ENCODE data around the gene PCDHGB2. TPM values are rescaled to one million over a fixed set of nuclear protein-coding genes. Genes with fewer than 3 reads are reported as not detected.
"Not testable (repeated sequence)": the region's sequence is repeated elsewhere in the genome, so short reads cannot be mapped to it uniquely, and the experiment has no call there.

The PCDHGB2 gene
- polyA plus RNA-seq (ENCODE audit: insufficient read length), result 1.7 TPM

DNA sequence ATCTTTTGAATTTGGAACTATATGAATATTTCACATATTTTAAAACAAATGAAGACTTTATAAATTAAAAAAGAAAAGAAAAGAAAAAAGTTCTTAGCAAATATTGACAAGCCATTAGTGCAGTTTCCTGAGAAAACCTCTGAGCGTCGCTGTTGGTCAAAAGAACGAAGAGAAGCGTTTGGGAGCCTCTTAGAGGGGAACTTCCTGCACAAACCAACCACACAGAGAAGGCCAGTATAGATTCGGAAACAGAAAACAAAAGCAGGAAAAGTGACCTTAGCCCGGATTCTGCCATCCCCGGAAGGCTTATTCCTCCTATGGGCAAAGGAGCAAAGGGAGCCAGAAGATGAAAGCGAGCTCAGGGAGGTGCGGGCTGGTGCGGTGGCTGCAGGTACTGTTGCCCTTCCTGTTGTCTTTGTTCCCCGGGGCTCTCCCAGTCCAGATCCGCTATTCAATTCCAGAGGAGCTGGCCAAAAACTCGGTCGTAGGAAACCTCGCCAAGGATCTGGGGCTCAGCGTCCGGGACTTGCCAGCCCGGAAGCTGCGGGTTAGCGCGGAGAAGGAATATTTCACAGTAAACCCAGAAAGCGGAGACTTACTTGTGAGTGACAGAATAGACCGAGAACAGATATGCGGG, at the start of gene PCDHGB2:
Gene PCDHGB2, plus strand, starts transcription at position 205 of the 637 bp plus-strand sequence. Its CDS starts 142 bp downstream, at position 347.
- DNase-seq (ENCODE audit: low read depth), result no peak

DNA sequence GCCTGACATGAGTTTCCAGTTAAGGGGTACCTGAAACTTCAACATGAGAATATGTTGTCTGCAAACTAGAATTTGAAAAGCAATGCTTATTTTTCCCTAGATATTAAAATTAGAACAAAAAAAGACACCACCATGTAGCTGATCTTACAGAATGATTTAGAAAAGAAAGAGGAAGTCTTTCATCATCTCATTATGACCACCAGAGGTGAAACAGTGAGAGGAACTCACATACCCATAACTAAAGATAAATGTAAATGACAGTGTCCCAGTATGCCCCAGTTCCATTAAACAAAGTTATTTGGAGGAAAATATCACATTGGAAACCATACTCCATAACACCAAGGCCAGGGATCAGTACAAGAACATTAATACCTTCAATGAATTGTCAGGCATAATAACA, 46.1 kb upstream of the PCDHGB2 start:
- DNase-seq (ENCODE audit: low read depth), result no peak

DNA sequence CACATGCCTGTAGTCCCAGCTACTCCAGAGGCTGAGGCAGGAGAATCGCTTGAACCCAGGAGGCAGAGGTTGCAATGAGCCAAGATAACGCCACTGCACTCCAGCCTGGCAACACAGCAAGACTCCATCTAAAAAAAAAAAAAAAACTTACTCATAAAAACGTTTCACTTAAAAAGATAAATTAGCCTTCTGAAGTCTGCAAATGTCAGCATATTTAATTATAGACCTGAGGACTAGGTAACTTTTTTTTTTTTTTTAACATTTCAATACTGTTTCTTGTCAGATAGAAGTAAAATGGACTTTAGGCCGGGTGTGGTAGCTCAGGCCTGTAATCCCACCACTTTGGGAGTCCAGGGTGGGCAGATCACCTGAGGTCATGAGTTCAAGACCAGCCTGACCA, 42.8 kb upstream of the PCDHGB2 start:
- DNase-seq (ENCODE audit: low read depth), result not testable (repeated sequence)

DNA sequence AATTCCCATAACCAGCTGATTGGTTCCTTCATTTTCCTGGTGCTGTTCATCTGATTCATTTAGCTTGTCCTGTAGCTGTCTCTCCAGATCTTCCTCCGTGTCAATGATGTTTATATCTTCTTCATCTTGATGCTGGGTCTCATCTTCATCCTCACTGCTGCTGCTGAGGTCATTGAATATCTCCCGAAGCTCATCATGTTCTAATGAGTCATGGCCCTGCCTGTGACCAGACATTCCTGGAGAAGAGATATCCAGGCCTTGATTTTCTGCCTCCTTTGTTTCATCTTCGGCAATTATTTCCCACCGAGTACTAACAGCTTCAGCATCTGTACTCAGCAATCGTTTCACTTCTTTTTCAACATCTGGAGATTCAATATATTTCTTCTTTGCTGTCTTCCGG, 40.6 kb upstream of the PCDHGB2 start:
- DNase-seq (ENCODE audit: low read depth), result no peak

DNA sequence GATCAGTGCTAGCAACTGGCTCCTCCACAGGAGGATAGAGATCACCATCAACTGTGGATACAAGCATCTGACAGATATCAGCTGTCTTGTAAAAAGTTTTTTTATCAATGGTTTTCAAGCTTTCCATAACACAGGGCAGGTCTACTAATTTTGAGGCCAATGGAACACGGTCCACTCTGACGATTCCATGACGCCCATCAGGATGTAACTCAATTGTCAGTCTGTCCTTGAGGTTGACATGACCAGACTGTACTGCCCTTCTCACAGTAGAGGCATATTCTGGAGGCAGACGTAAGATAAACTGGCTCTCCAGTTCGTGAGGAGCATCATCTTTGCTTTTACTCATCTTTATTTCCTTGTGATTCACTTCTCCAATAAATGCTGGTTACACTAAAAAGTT, 40.1 kb upstream of the PCDHGB2 start:
- no peak for DNase-seq (ENCODE audit: low read depth)

DNA sequence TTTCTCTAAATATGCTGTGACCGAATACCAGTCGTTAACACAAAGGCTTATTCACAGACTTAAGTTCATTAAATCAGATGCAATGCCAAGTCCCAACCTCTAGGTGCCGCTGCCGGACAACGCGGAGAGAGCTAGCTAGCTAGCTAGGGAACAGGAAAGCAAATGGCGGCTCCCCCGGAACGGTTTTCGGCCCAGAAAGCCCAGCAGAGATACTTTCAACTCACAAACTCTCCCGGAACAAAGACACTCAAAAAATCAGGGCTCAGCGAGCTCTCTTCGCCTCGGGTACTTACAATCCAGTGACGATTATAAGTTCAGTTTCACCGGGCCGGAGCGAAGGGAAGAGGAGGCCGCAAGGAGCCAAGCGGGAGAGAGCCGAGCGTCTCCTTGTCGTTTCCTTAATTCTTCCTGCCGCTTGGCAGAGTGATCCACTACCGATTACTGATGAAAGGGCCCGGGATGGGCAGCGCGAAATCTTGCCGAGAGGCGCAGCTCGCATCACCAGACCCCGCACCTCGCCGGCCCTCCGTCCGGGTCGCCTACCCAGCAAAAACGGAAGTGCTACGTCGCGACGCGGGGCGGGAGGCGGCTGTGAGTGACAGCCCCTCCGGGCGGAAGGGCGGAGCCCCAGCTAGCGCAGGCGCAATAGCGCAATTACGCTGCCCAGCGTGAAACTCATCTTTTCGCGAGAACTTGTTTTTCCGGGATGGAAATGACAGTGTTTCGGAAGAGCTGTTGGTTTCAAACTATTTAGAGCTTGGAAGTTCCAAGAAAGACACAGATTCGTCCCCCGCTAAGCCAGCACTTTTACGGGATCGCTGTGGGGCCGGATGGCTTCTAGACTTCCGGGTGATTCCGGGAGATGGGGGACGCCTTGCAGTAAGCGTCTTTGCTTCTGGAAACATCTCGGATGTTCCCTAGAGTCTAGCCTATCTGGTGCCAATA, 39.3 kb upstream of the PCDHGB2 start, which contains the start of gene TAF7:
Gene TAF7, minus strand, starts transcription at position 560 of the 945 bp plus-strand sequence. CDS start 740 bp downstream, outside the sequence.
- peak; percentile 84 for DNase-seq (ENCODE audit: low read depth)

DNA sequence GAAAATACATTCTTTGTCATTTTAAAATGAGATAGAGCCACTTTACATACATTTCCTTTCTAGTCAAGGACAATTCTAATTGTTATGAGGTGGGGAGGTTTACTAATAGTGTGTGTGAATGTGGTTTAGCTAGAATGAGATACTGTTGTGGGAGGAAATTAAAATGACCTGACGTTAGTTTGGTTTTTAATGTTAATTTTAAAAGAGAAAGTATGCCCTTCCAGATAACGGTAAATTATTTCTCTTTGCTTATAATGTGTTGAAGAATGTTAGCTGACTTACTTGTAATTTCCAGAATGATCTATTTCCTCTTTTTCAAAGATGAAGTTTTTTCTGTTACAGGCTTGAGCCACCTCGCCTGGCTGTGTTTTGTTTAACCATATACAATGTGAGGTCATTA, 37.5 kb upstream of the PCDHGB2 start:
- no peak for DNase-seq (ENCODE audit: low read depth)

DNA sequence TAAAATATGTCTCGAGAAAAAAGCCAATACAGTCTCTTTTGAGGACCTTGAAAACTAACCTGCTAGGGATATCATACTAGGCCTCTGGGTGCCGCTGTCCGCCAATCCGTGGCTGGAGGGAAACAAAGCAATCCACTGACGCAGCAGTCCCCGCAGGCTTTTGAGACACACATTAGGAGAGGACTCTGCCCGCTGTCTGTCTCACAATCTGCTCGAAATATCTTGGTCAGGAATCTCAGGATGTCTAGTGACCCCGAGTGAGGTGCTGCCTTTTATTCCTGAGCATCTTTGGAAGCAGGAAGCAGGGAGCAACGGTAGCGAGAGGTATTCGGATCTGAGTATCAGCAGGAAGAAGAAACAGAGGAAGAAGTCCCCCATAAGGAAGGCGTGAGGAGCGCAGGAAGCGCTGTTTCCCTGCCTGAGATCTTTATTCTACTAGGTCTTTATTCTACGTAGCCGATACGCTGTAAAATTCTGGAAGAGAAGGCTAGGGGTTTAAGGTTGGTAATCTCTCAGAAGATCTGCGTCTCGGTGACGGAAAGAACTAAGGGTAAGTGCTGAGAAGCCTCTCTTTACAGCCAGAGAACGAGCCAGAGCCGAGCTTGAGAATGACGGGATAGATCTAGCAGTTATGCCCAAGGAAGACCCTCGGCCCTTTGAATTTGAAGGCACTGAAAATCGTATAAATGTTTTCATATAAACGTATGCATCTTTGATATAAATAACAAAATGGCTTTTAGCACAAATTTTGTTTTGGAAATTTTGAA, 33.5 kb upstream of the PCDHGB2 start:
- no peak for DNase-seq (ENCODE audit: low read depth)

DNA sequence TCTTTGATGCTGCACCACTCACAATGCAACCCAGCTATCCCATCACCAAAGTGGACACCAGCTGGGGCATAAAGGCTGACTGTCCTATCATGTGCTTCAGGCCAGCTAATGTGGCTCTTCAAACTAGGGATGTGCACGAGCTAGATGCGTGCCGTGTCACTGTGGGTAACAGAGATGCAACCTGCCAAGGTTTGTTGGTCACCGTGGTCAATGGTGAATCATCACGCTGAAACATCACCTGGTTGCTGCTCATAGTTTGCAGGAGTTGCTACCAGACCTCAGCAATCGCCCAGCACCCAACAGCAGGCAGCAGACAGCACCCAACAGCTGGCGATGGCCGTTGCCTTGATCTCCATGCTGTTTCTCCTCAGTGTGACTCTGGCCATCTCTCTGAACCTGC, 31.6 kb upstream of the PCDHGB2 start:
- DNase-seq (ENCODE audit: low read depth), result no peak

DNA sequence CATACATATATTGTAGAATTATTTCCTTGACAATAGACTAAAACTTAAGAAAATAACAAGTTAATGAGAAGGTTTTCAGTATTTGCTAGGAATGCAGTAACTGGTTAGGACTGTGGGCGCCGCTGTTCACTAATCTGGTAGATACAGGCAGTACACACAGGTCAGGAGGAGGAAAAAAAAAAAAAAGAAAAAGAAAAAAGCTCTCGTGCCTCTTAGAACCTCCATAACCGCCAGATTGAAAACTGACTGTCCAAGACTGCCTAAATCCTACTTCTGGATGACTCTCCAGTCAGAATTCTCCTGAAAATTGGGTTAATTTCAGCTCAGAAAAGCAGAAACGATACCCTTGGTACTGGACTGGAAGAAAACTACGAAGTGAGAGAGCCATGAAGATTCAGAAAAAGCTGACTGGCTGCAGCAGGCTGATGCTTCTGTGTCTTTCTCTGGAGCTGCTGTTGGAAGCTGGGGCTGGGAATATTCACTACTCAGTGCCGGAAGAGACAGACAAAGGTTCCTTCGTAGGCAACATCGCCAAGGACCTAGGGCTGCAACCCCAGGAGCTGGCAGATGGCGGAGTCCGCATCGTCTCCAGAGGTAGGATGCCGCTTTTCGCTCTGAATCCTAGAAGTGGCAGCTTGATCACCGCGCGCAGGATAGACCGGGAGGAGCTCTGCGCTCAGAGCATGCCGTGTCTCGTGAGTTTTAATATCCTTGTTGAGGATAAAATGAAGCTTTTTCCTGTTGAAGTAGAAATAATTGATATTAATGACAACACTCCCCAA, 29.3 kb upstream of the PCDHGB2 start, which contains the start of gene PCDHGA1:
Gene PCDHGA1, plus strand, starts transcription at position 216 of the 782 bp plus-strand sequence.
- no peak for DNase-seq (ENCODE audit: low read depth)

DNA sequence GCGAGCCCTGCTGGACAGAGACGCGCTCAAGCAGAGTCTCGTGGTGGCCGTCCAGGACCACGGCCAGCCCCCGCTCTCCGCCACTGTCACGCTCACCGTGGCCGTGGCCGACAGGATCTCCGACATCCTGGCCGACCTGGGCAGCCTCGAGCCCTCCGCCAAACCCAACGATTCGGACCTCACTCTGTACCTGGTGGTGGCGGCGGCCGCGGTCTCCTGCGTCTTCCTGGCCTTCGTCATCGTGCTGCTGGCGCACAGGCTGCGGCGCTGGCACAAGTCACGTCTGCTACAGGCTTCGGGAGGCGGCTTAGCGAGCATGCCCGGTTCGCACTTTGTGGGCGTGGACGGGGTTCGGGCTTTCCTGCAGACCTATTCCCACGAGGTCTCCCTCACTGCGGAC, 27.2 kb upstream of the PCDHGB2 start:
- not testable (repeated sequence) for DNase-seq (ENCODE audit: low read depth)

DNA sequence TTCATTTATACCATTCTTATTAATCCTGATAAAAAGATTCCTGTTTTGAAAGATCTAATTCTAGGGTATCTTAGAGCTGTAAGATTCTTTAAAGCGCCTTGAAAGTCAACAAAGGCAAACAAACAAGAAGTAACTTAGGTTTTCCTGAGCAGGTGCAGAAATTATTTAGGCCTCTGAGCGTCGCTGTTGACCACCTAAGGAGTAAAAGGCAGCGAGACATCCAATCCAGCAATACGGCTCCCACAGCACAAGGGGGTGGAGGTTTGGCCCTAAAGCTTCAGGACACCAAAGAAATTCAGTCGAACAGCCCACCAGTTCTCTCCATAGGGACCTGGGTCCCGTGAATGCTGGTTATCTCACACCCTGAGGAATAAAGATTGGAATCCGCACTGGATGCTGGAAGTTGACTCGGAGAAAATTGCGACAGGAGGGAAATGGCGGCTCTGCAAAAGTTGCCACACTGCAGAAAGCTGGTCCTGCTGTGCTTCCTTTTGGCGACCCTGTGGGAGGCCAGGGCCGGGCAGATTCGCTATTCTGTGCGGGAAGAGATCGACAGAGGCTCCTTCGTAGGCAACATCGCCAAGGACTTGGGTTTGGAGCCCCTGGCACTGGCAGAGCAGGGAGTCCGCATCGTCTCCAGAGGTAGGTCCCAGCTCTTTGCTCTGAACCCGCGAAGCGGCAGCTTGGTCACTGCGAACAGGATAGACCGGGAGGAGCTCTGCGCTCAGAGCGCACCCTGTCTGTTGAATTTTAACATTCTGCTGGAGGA, 21.1 kb upstream of the PCDHGB2 start, which contains the start of gene PCDHGA2:
Gene PCDHGA2, plus strand, starts transcription at position 223 of the 769 bp plus-strand sequence.
- no peak for DNase-seq (ENCODE audit: low read depth)

DNA sequence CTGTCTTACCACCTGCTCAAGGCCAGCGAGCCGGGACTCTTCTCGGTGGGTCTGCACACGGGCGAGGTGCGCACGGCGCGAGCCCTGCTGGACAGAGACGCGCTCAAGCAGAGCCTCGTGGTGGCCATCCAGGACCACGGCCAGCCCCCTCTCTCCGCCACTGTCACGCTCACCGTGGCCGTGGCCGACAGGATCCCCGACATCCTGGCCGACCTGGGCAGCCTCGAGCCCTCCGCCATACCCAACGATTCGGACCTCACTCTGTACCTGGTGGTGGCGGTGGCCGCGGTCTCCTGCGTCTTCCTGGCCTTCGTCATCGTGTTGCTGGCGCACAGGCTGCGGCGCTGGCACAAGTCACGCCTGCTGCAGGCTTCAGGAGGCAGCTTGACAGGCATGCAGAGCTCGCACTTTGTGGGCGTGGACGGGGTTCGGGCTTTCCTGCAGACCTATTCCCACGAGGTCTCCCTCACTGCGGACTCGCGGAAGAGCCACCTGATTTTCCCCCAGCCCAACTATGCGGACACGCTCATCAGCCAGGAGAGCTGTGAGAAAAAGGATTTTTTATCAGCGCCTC, 18.9 kb upstream of the PCDHGB2 start:
- not testable (repeated sequence) for DNase-seq (ENCODE audit: low read depth)

DNA sequence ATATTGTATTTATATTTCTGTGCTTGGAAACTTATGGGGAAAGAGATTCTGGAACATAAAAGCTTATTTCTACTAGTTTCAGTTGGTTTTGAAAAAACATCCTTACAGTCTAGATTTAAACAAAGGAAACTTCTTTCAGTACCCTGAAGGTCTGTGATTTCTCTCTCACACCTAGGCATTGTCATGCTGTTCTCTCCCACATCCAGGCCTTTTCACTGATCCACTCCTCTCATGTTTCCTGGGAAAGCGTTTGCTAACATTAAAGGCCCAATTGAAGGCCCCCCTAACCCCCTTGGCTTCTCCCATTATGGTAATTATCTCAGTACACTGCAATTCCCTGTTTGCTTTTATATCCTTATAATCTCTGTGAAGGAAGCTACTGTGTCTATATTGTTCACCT, 17.0 kb upstream of the PCDHGB2 start:
- DNase-seq (ENCODE audit: low read depth), result no peak

DNA sequence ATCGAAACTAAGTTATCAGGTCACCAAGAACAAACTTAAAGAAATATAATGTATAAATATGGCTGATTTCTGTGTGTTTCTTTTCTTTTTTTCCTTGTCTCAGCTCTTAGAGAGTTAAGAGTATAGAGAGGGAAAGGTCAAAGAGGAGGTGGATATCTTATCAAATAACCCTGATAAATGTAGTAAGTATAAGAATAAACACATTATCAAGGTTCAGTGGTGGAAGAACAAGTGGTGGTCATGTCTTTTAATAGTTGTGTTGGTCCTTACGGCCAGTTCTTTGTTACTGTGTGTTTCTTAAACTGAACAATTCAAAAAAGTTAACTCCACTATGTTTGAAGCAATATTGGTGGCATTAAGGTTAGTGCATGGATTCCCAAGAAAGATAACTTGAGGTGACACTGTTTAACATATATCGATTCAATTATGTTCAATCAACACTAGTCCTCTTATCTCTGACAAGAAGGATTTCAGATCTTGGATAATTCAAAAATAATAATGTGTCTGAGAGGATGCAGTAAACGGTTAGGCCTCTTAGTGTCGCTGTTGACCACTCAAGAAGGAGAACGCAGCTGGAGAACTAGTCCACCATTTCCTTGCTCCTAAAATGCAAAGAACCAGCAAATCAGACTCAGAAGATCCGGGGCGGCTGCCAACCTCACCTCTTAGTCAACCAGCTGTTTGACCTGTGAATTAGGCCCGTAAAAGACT, 16.4 kb upstream of the PCDHGB2 start, which contains the start of gene PCDHGA3:
Gene PCDHGA3, plus strand, starts transcription at position 588 of the 711 bp plus-strand sequence. CDS start 205 bp downstream, outside the sequence.
- DNase-seq (ENCODE audit: low read depth), result no peak

DNA sequence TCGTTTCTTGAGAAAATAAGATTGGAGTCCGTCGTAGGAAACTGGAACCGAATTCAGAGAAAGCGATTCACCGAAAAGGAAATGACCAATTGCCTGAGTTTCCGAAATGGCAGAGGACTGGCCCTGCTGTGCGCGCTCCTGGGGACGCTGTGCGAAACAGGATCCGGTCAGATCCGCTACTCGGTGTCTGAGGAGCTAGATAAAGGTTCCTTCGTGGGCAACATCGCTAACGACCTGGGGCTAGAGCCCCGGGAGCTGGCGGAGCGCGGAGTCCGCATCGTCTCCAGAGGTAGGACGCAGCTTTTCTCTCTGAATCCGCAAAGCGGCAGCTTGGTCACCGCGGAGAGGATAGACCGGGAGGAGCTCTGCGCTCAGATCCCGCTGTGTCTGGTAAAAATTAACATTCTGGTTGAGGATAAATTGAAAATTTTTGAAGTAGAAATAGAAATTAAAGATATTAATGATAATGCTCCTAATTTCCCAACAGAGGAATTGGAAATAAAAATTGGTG, 15.8 kb upstream of the PCDHGB2 start:
- no peak for DNase-seq (ENCODE audit: low read depth)

DNA sequence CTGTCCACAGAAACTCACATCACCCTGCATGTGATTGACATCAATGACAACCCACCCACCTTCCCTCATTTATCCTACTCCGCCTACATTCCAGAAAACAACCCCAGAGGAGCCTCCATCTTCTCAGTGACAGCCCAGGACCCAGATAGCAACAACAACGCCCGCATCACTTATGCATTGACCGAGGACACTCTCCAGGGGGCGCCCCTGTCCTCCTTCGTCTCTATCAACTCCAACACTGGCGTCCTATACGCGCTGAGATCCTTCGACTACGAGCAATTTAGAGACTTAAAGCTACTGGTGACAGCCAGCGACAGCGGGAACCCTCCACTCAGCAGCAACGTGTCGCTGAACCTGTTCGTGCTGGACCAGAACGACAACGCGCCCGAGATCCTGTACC, 14.5 kb upstream of the PCDHGB2 start:
- no peak for DNase-seq (ENCODE audit: low read depth)

DNA sequence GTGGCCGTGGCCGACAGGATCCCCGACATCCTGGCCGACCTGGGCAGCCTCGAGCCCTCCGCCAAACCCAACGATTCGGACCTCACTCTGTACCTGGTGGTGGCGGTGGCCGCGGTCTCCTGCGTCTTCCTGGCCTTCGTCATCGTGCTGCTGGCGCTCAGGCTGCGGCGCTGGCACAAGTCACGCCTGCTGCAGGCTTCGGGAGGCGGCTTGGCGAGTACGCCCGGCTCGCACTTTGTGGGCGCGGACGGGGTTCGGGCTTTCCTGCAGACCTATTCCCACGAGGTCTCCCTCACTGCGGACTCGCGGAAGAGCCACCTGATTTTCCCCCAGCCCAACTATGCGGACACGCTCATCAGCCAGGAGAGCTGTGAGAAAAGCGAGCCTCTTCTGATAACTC, 13.8 kb upstream of the PCDHGB2 start:
- not testable (repeated sequence) for DNase-seq (ENCODE audit: low read depth)
